ENCODE data around the gene ARSD.

GRCh38 chrX:2897311-2897689 lies 31.8 kb downstream of the ARSD start:
- no peak for TF ChIP-seq CTCF (IDR thresholded peaks at IDR 0.05; ENCODE audit: borderline replicate concordance, extremely low read depth, low read length, poor library complexity, severe bottlenecking)
- TF ChIP-seq EZH2 (IDR thresholded peaks at IDR 0.05; ENCODE audit: borderline replicate concordance, low read depth, low read length, severe bottlenecking): no peak

Data from DND-41 (cell line).